ENCODE measurements around the gene PCYT2. TPM values are rescaled to one million over a fixed set of nuclear protein-coding genes. Genes with fewer than 3 reads are reported as not detected.
A peak's percentile ranks its signal among the peaks of the same experiment; 100 is the strongest.

Gene PCYT2
- total and polyA plus RNA-seq, 2 donors (not counting 1 experiment from before 2014, with no cell fraction given), result 46.0 to 65.6 TPM

- Histone ChIP-seq H3K9me3 (ENCODE audit: control insufficient read depth, insufficient read depth, low read depth, low read length) (no peaks in the 10 kb centered on the region), H3K4me3 (replicated peaks in 1 of 4; ENCODE audit: control extremely low read depth in 1 of 4, insufficient read depth in 1 of 4, low read depth in 3 of 4, low read length in 4 of 4) (no peak overlapping the region), H3K27ac (ENCODE audit: insufficient read depth, low read length) (no peak overlapping the region), H3K9ac (ENCODE audit: insufficient read depth, low read length) (no peak overlapping the region), H3K4me1 (ENCODE audit: control insufficient read depth, extremely low read depth, insufficient read depth, low read length) (peaks cover 2% of the 10 kb centered on the region), H3K36me3 (ENCODE audit: control insufficient read depth, insufficient read depth, low read length) (peaks cover 4% of the 10 kb centered on the region), H3K79me2 (ENCODE audit: control insufficient read depth, insufficient read depth, low read length) (no peaks in the 10 kb centered on the region), H2AFZ (ENCODE audit: low read length) (no peak overlapping the region), H3K27me3 (ENCODE audit: control insufficient read depth, insufficient read depth, low read length) (peaks cover 10% of the 10 kb centered on the region), H3K4me2 (ENCODE audit: extremely low read depth, insufficient read depth, low read length) (no peak overlapping the region), H4K20me1 (ENCODE audit: control insufficient read depth, extremely low read depth, insufficient read depth, low read length) (no peaks in the 10 kb centered on the region)
- TF ChIP-seq CTCF (conservative IDR thresholded peaks at IDR 0.05 in 1 of 2, IDR thresholded peaks at IDR 0.05 in 1 of 2; ENCODE audit: low read depth in 1 of 2, low read length in 2 of 2), result no peak
- no peak for TF ChIP-seq EZH2 (IDR thresholded peaks at IDR 0.05; ENCODE audit: low read length, missing control alignments)
- DNase-seq (ENCODE audit: low read depth in 2 of 2), result no peak
Measured at GRCh38 chr17:81939218-81939617, 28.0 kb upstream of the PCYT2 start.

GRCh38 chr17:81935709-81936084 lies 24.5 kb upstream of the PCYT2 start:
- no peak for TF ChIP-seq EZH2 (IDR thresholded peaks at IDR 0.05; ENCODE audit: low read length, missing control alignments)
- TF ChIP-seq CTCF (conservative IDR thresholded peaks at IDR 0.05 in 1 of 2, IDR thresholded peaks at IDR 0.05 in 1 of 2; ENCODE audit: low read depth in 1 of 2, low read length in 2 of 2), result no peak
- Histone ChIP-seq H3K9ac (ENCODE audit: insufficient read depth, low read length) (no peak overlapping the region), H3K9me3 (ENCODE audit: control insufficient read depth, insufficient read depth, low read depth, low read length) (no peaks in the 10 kb centered on the region), H4K20me1 (ENCODE audit: control insufficient read depth, extremely low read depth, insufficient read depth, low read length) (no peaks in the 10 kb centered on the region), H3K27ac (ENCODE audit: insufficient read depth, low read length) (no peak overlapping the region), H3K79me2 (ENCODE audit: control insufficient read depth, insufficient read depth, low read length) (no peaks in the 10 kb centered on the region), H2AFZ (ENCODE audit: low read length) (no peak overlapping the region), H3K27me3 (ENCODE audit: control insufficient read depth, insufficient read depth, low read length) (no peaks in the 10 kb centered on the region), H3K4me3 (replicated peaks in 1 of 4; ENCODE audit: control extremely low read depth in 1 of 4, insufficient read depth in 1 of 4, low read depth in 3 of 4, low read length in 4 of 4) (peak overlapping the region in 2 of 4 experiments; percentile 17 to 19), H3K4me2 (ENCODE audit: extremely low read depth, insufficient read depth, low read length) (no peak overlapping the region), H3K4me1 (ENCODE audit: control insufficient read depth, extremely low read depth, insufficient read depth, low read length) (peaks cover 2% of the 10 kb centered on the region), H3K36me3 (ENCODE audit: control insufficient read depth, insufficient read depth, low read length) (peaks cover 4% of the 10 kb centered on the region)
- DNase-seq (ENCODE audit: low read depth in 2 of 2), result no peak

GRCh38 chr17:81934850-81935708 lies 23.9 kb upstream of the PCYT2 start:
- Histone ChIP-seq H3K4me1 (ENCODE audit: control insufficient read depth, extremely low read depth, insufficient read depth, low read length) (peaks cover 2% of the 10 kb centered on the region), H3K79me2 (ENCODE audit: control insufficient read depth, insufficient read depth, low read length) (no peaks in the 10 kb centered on the region), H3K36me3 (ENCODE audit: control insufficient read depth, insufficient read depth, low read length) (peaks cover 4% of the 10 kb centered on the region), H3K27ac (ENCODE audit: insufficient read depth, low read length) (no peak overlapping the region), H3K9ac (ENCODE audit: insufficient read depth, low read length) (no peak overlapping the region), H2AFZ (ENCODE audit: low read length) (no peak overlapping the region), H3K27me3 (ENCODE audit: control insufficient read depth, insufficient read depth, low read length) (no peaks in the 10 kb centered on the region), H4K20me1 (ENCODE audit: control insufficient read depth, extremely low read depth, insufficient read depth, low read length) (no peaks in the 10 kb centered on the region), H3K4me2 (ENCODE audit: extremely low read depth, insufficient read depth, low read length) (no peak overlapping the region), H3K9me3 (ENCODE audit: control insufficient read depth, insufficient read depth, low read depth, low read length) (no peaks in the 10 kb centered on the region), H3K4me3 (replicated peaks in 1 of 4; ENCODE audit: control extremely low read depth in 1 of 4, insufficient read depth in 1 of 4, low read depth in 3 of 4, low read length in 4 of 4) (no peak overlapping the region)
- TF ChIP-seq EZH2 (IDR thresholded peaks at IDR 0.05; ENCODE audit: low read length, missing control alignments) (no peak), CTCF (conservative IDR thresholded peaks at IDR 0.05 in 1 of 2, IDR thresholded peaks at IDR 0.05 in 1 of 2; ENCODE audit: low read depth in 1 of 2, low read length in 2 of 2) (no peak)
- DNase-seq (ENCODE audit: low read depth in 2 of 2), result no peak
